ENCODE data around the gene ADCYAP1R1. TPM values are rescaled to one million over a fixed set of nuclear protein-coding genes. Genes with fewer than 3 reads are reported as not detected.

ADCYAP1R1 gene
- not detected in 2 replicates for total RNA-seq

GRCh38 chr7:31051598-31052486 lies at the start of gene ADCYAP1R1:
Gene ADCYAP1R1 (plus strand): TSS chr7:31052308. CDS start chr7:31063265, 10,957 bp downstream.
- DNase-seq (ENCODE audit: low read depth), result no peak

- DNase-seq (ENCODE audit: low read depth), result no peak
Observed at GRCh38 chr7:31003097-31003496, 49.0 kb upstream of the ADCYAP1R1 start.

GRCh38 chr7:31003721-31004120 lies 48.4 kb upstream of the ADCYAP1R1 start:
- DNase-seq (ENCODE audit: low read depth), result no peak

- DNase-seq (ENCODE audit: low read depth), result no peak
Observed at GRCh38 chr7:31004393-31004792, 47.7 kb upstream of the ADCYAP1R1 start.

GRCh38 chr7:31006857-31007256 lies 45.3 kb upstream of the ADCYAP1R1 start:
- no peak for DNase-seq (ENCODE audit: low read depth)

GRCh38 chr7:31007634-31008033 lies 44.5 kb upstream of the ADCYAP1R1 start:
- no peak for DNase-seq (ENCODE audit: low read depth)

GRCh38 chr7:31014826-31015225 lies 37.3 kb upstream of the ADCYAP1R1 start:
- no peak for DNase-seq (ENCODE audit: low read depth)

GRCh38 chr7:31017032-31017675 lies 35.0 kb upstream of the ADCYAP1R1 start:
- DNase-seq (ENCODE audit: low read depth), result no peak

- DNase-seq (ENCODE audit: low read depth), result no peak
Observed at GRCh38 chr7:31017721-31018120, 34.4 kb upstream of the ADCYAP1R1 start.

GRCh38 chr7:31019509-31019908 lies 32.6 kb upstream of the ADCYAP1R1 start:
- no peak for DNase-seq (ENCODE audit: low read depth)

GRCh38 chr7:31020161-31020560 lies 31.9 kb upstream of the ADCYAP1R1 start:
- no peak for DNase-seq (ENCODE audit: low read depth)

GRCh38 chr7:31020652-31021051 lies 31.5 kb upstream of the ADCYAP1R1 start:
- DNase-seq (ENCODE audit: low read depth), result no peak

GRCh38 chr7:31022117-31022516 lies 30.0 kb upstream of the ADCYAP1R1 start:
- DNase-seq (ENCODE audit: low read depth), result no peak

GRCh38 chr7:31022726-31023125 lies 29.4 kb upstream of the ADCYAP1R1 start:
- DNase-seq (ENCODE audit: low read depth), result no peak

- DNase-seq (ENCODE audit: low read depth), result no peak
Observed at GRCh38 chr7:31023877-31024276, 28.2 kb upstream of the ADCYAP1R1 start.

- no peak for DNase-seq (ENCODE audit: low read depth)
Observed at GRCh38 chr7:31027161-31027965, 24.7 kb upstream of the ADCYAP1R1 start.

GRCh38 chr7:31028006-31028405 lies 24.1 kb upstream of the ADCYAP1R1 start:
- no peak for DNase-seq (ENCODE audit: low read depth)

GRCh38 chr7:31028417-31028992 lies 23.6 kb upstream of the ADCYAP1R1 start:
- no peak for DNase-seq (ENCODE audit: low read depth)

- no peak for DNase-seq (ENCODE audit: low read depth)
Observed at GRCh38 chr7:31029251-31030042, 22.7 kb upstream of the ADCYAP1R1 start.

GRCh38 chr7:31033674-31034300 lies 18.3 kb upstream of the ADCYAP1R1 start:
- no peak for DNase-seq (ENCODE audit: low read depth)

- no peak for DNase-seq (ENCODE audit: low read depth)
Observed at GRCh38 chr7:31036924-31037323, 15.2 kb upstream of the ADCYAP1R1 start.

Data from renal cortical epithelial cell (primary cell).